HCT116 (cell line): ENCODE measurements around the gene LAD1. TPM values are rescaled to one million over a fixed set of nuclear protein-coding genes. Genes with fewer than 3 reads are reported as not detected.

Experiments used
- ATAC-seq: fragments of 200-7000 bp; cut with Tn5 transposase; 2 replicates; pipeline ENCODE4 v1.9.1; 2020; ENCODE audit warnings: mild to moderate bottlenecking, moderate library complexity
- BruUV-seq: library from RNA; stranded (reverse); fragments of 400-500 nt; replicated peaks from 2 replicates; lab custom pipeline; 2021; lab: Mats Ljungman, UMichigan
- CTCF ChIA-PET: fragments of 300-600 bp; sonication (Branson Sonifier 250); formaldehyde crosslinking; loops from one replicate; lab custom pipeline; 2021; ENCODE audit warnings: antibody characterized with exemption; lab: Charles Lee
- POLR2A ChIA-PET: fragments of 300-600, 350-600 bp; sonication (Branson Sonifier 250); formaldehyde crosslinking; loops from one replicate; lab custom pipeline; 2021; ENCODE audit warnings: antibody characterized with exemption; lab: Charles Lee
- RAD21 ChIA-PET, 2 experiments: fragments of 300-600 bp; sonication (Branson Sonifier 250); formaldehyde crosslinking; loops; one replicate each; lab custom pipeline; 2023; ENCODE audit warnings: low total read pairs in 2 of 2; ENCODE audit not compliant: uncharacterized antibody in 2 of 2, unreplicated experiment in 2 of 2, low non-redundant PET in 1 of 2; lab: Charles Lee
- DNase-seq: peaks from one replicate; pipeline ENCODE4 v3.0.0-alpha.2; 2010; ENCODE audit warnings: low read depth, low spot score
- H2AFZ ChIP-seq: fragments of 200-600 bp; shearing (Covaris generic), sonication (generic); 2 replicates; pipeline ENCODE4 v1.6.1; 2017; ENCODE audit warnings: low read depth, mixed run types, mixed read lengths, antibody characterized with exemption, low read length; ENCODE audit not compliant: poor library complexity, severe bottlenecking
- H3K27ac ChIP-seq: 2 replicates; pipeline ENCODE4 v1.5.1; 2012; ENCODE audit warnings: low read depth, low read length
- H3K27me3 ChIP-seq: fragments of 200-600 bp; sonication (generic); 2 replicates; pipeline ENCODE4 v1.6.1; 2016; ENCODE audit warnings: mixed run types, low read length, mixed read lengths; ENCODE audit not compliant: insufficient read depth
- H3K36me3 ChIP-seq, 2 experiments: fragments of 200-500 bp in 1 of 2; fragments of 200-600 bp in 1 of 2; sonication (Bioruptor generic) in 1 of 2; sonication (generic) in 1 of 2; 2 replicates each; pipeline versions ENCODE4 v1.5.1 to v1.6.1; 2014 to 2016; ENCODE audit warnings: low read length in 2 of 2, inconsistent platforms in 1 of 2, mixed read lengths in 1 of 2, mixed run types in 1 of 2; ENCODE audit not compliant: insufficient read depth in 2 of 2, control insufficient read depth in 1 of 2
- H3K4me1 ChIP-seq, 2 experiments: fragments of 200-600 bp in 1 of 2; sonication (generic) in 1 of 2; 2 replicates each; pipeline versions ENCODE4 v1.5.1 to v1.6.1; 2012 to 2017; ENCODE audit warnings: low read length in 2 of 2, inconsistent platforms in 1 of 2, mild to moderate bottlenecking in 1 of 2, mixed read lengths in 1 of 2, mixed run types in 1 of 2, moderate library complexity in 1 of 2; ENCODE audit not compliant: insufficient read depth in 2 of 2, control insufficient read depth in 1 of 2
- H3K4me2 ChIP-seq: fragments of 200-600 bp; sonication (generic); 2 replicates; pipeline ENCODE4 v1.6.1; 2017; ENCODE audit warnings: mixed run types, low read length, mixed read lengths
- H3K4me3 ChIP-seq, 2 experiments: fragments of 200-600 bp in 1 of 2; sonication (generic) in 1 of 2; replicated peaks in 1 of 2; 2 replicates each; pipeline ENCODE4 v1.5.1; 2011 to 2016; ENCODE audit warnings: low read length in 2 of 2, control low read depth in 1 of 2, low read depth in 1 of 2, mild to moderate bottlenecking in 1 of 2, mixed read lengths in 1 of 2, mixed run types in 1 of 2
- H3K79me2 ChIP-seq: fragments of 200-600 bp; sonication (generic); 2 replicates; pipeline ENCODE4 v1.6.1; 2017; ENCODE audit warnings: mild to moderate bottlenecking, mixed run types, low read length, moderate library complexity, mixed read lengths; ENCODE audit not compliant: insufficient read depth
- H3K9ac ChIP-seq: fragments of 200-600 bp; sonication (generic); 2 replicates; pipeline ENCODE4 v1.6.1; 2016; ENCODE audit warnings: low read length, mixed read lengths
- H3K9me2 ChIP-seq: fragments of 200-600 bp; sonication (generic), shearing (Covaris generic); 2 replicates; pipeline ENCODE4 v1.6.1; 2017; ENCODE audit warnings: mixed run types, mild to moderate bottlenecking, moderate library complexity; ENCODE audit not compliant: insufficient read depth
- H3K9me3 ChIP-seq, 2 experiments: fragments of 200-500 bp in 1 of 2; fragments of 200-600 bp in 1 of 2; sonication (Bioruptor generic) in 1 of 2; sonication (generic) in 1 of 2; 2 replicates each; pipeline ENCODE4 v1.6.1; 2014 to 2017; ENCODE audit warnings: low read length in 2 of 2, mixed read lengths in 2 of 2, inconsistent platforms in 1 of 2, low read depth in 1 of 2, mild to moderate bottlenecking in 1 of 2, mixed run types in 1 of 2, moderate library complexity in 1 of 2; ENCODE audit not compliant: control insufficient read depth in 1 of 2, insufficient read depth in 1 of 2
- H4K20me1 ChIP-seq: fragments of 200-600 bp; sonication (generic), shearing (Covaris generic); 2 replicates; pipeline ENCODE4 v1.6.1; 2017; ENCODE audit warnings: mixed run types, mild to moderate bottlenecking, moderate library complexity; ENCODE audit not compliant: insufficient read depth
- CBX3 ChIP-seq: IDR thresholded peaks from 2 replicates; pipeline ENCODE4 v1.6.1; 2012; ENCODE audit warnings: low read depth
- EGR1 ChIP-seq: IDR thresholded peaks from 2 replicates; pipeline ENCODE4 v1.6.1; 2012; ENCODE audit warnings: low read depth
- EZH2phosphoT487 ChIP-seq: fragments of 200-600 bp; IDR thresholded peaks from 2 replicates; pipeline ENCODE4 v1.6.1; 2018; ENCODE audit warnings: antibody characterized with exemption, borderline replicate concordance
- FOSL1 ChIP-seq: IDR thresholded peaks from 2 replicates; pipeline ENCODE4 v1.6.1; 2012; ENCODE audit warnings: low read depth
- JUND ChIP-seq: IDR thresholded peaks from 2 replicates; pipeline ENCODE4 v1.6.1; 2012
- POLR2AphosphoS5 ChIP-seq: IDR thresholded peaks from 2 replicates; pipeline ENCODE4 v1.6.1; 2011; ENCODE audit warnings: mild to moderate bottlenecking, low read depth, low read length, moderate library complexity
- REST ChIP-seq: IDR thresholded peaks from 2 replicates; pipeline ENCODE4 v1.6.1; 2012; ENCODE audit warnings: low read depth
- YY1 ChIP-seq: IDR thresholded peaks from 2 replicates; pipeline ENCODE4 v1.6.1; 2011; ENCODE audit warnings: low read length, low read depth, moderate library complexity, mild to moderate bottlenecking; ENCODE audit not compliant: insufficient replicate concordance; ENCODE audit errors: extremely low read depth
- ZBTB33 ChIP-seq: IDR thresholded peaks from 2 replicates; pipeline ENCODE4 v1.6.1; 2011; ENCODE audit warnings: mild to moderate bottlenecking, low read length, moderate library complexity; ENCODE audit not compliant: insufficient replicate concordance; ENCODE audit errors: extremely low read depth
- ZFX ChIP-seq: fragments of 450-650 bp; IDR thresholded peaks from 2 replicates; pipeline ENCODE4 v1.6.1; 2017
- intact Hi-C: fragments of 100-400 bp; cut with micrococcal nuclease; formaldehyde crosslinking; loops from 2 replicates; pipeline ENCODE4 v1.10.0; 2022
- total RNA-seq: library from RNA; stranded (reverse); gene quantifications from one replicate; pipeline ENCODE4 v1.2.1, GENCODE V29; 2021; ENCODE audit not compliant: unreplicated experiment

LAD1 gene
- total RNA-seq, 1 experiment from 2014 or later: 56.1 TPM

- RAD21 ChIA-PET: no interaction called here
- peaks cover 84% of the 10 kb centered on the region for H3K79me2 ChIP-seq
- DNase-seq: no peak
- 0 out of 2 replicates have a peak overlapping the region, but pooled peaks have one; percentile 83 for H3K27ac ChIP-seq
- TF ChIP-seq EGR1: no peak
- no peak for TF ChIP-seq EZH2phosphoT487
- TF ChIP-seq JUND: no peak
- no peak for TF ChIP-seq CBX3
- no peak for TF ChIP-seq ZBTB33
- no peak for TF ChIP-seq YY1
- no peak for TF ChIP-seq POLR2AphosphoS5
- TF ChIP-seq FOSL1: no peak
- TF ChIP-seq REST: no peak
- no peak for TF ChIP-seq ZFX
- TF ChIP-seq, all 23 proteins: peak for 0
- no peaks in the 10 kb centered on the region for H4K20me1 ChIP-seq
- no peaks in the 10 kb centered on the region for H3K27me3 ChIP-seq
- 0 out of 4 replicates have a peak, but pooled peaks cover 0 to 2% of the 10 kb centered on the region in 2 experiments for H3K36me3 ChIP-seq
- ChIA-PET POLR2A (interaction anchor here (2.0 kb wide), 1 partner anchor 10 kb away, joined by 6 read pairs; no protein-coding TSS in a partner anchor), CTCF (interaction anchor here (0.7 to 1.6 kb wide), 2 partner anchors 39 to 281 kb away, joined by 3 to 4 read pairs; no protein-coding TSS in a partner anchor)
- no peaks in the 10 kb centered on the region for H3K9me3 ChIP-seq
- intact Hi-C loops: no loop called here
- no TSS peak for BruUV-seq
- H3K4me3 ChIP-seq: no peak overlapping the region
- no peak for ATAC-seq
- H3K9me2 ChIP-seq: no peaks in the 10 kb centered on the region
- peak overlapping the region; percentile 99 for H3K4me2 ChIP-seq
- H3K9ac ChIP-seq: no peak overlapping the region
- H2AFZ ChIP-seq: no peak overlapping the region
- H3K4me1 ChIP-seq: peaks cover 30 to 64% of the 10 kb centered on the region in 2 experiments
Measured at GRCh38 chr1:201395936-201396335, 3.2 kb downstream of the LAD1 start.
